ENCODE data around the gene RPL7A. TPM values are rescaled to one million over a fixed set of nuclear protein-coding genes. Genes with fewer than 3 reads are reported as not detected.

The RPL7A gene
- total RNA-seq, 1 experiment from 2014 or later, result 2,895 TPM

GRCh38 chr9:133372144-133372543, 24.1 kb downstream of the RPL7A start:
- H3K23ac ChIP-seq (ENCODE audit: insufficient read length, low read depth, low read length), result no peak overlapping the region
- Mint-ChIP-seq H3K36me3 (ENCODE audit: insufficient read depth in 1 of 3, low read depth in 3 of 3) (peaks cover 19 to 59% (median 42%) of the 10 kb centered on the region in 3 experiments; a peak in 6 of 7 replicates), H3K4me3 (no peak overlapping the region), H3K27ac (no peak overlapping the region), H3K4me1 (peaks cover 11 to 13% of the 10 kb centered on the region in 2 experiments), H3K9me3 (peaks cover under 1% of the 10 kb centered on the region in 2 experiments; a peak in 2 of 5 replicates), H3K27me3 (ENCODE audit: low read depth) (peaks cover 6% of the 10 kb centered on the region)
- no peak overlapping the region for H3T11ph ChIP-seq (ENCODE audit: low read length)
- no peaks in the 10 kb centered on the region for H3K9me3 ChIP-seq (ENCODE audit: control insufficient read depth, low read depth, low read length)
- no peak overlapping the region for H2AFZ ChIP-seq (ENCODE audit: low read length)
- peaks cover 30% of the 10 kb centered on the region for H3K79me1 ChIP-seq (ENCODE audit: insufficient read depth, low read depth, low read length, poor library complexity, severe bottlenecking)
- no peak overlapping the region for H4K8ac ChIP-seq (replicated peaks; ENCODE audit: insufficient read length, low read depth, low read length)
- no peak overlapping the region for H2BK5ac ChIP-seq (ENCODE audit: insufficient read length, low read length)
- no peaks in the 10 kb centered on the region for H3K4me1 ChIP-seq (ENCODE audit: insufficient read depth, low read length)
- no peak overlapping the region for H4K91ac ChIP-seq (ENCODE audit: insufficient read length, low read depth, low read length)
- H3K14ac ChIP-seq (ENCODE audit: insufficient read depth, low read length), result no peak overlapping the region
- WGBS (ENCODE audit: extremely low coverage, insufficient read length, low lambda C conversion rate), result no CpG with 5 or more reads among the region's 7 CpGs
- DNase-seq, result no peak
- H2BK20ac ChIP-seq (ENCODE audit: low read depth, low read length, poor library complexity, severe bottlenecking), result no peak overlapping the region
- H2BK120ac ChIP-seq (ENCODE audit: low read depth, low read length, poor library complexity, severe bottlenecking), result no peak overlapping the region
- TF ChIP-seq CTCF (conservative IDR thresholded peaks at IDR 0.05), result no peak
- no peak overlapping the region for H3K4me2 ChIP-seq (ENCODE audit: insufficient read depth, insufficient read length, low read length)
- H3K27me3 ChIP-seq (ENCODE audit: insufficient read depth, low read length), result no peaks in the 10 kb centered on the region
- H3K27ac ChIP-seq (ENCODE audit: insufficient read length, low read depth, low read length), result no peak overlapping the region
- no peak overlapping the region for H4K5ac ChIP-seq (ENCODE audit: insufficient read length, low read depth, low read length)
- H3K9ac ChIP-seq (ENCODE audit: extremely low read depth, insufficient read length, low read length), result no peak overlapping the region
- H4K20me1 ChIP-seq (ENCODE audit: control insufficient read depth, insufficient read depth, insufficient read length), result no peaks in the 10 kb centered on the region
- H3K23me2 ChIP-seq (ENCODE audit: insufficient read length, low read depth, low read length, poor library complexity, severe bottlenecking), result peaks cover 6% of the 10 kb centered on the region
- no peak overlapping the region for H2BK12ac ChIP-seq (ENCODE audit: insufficient read length, low read depth, low read length)
- no peak overlapping the region for H3K4ac ChIP-seq (ENCODE audit: low read depth, low read length)
- H3K79me2 ChIP-seq (ENCODE audit: insufficient read depth, low read length), result peaks cover 62% of the 10 kb centered on the region; the same call in 1 of the 2 replicates
- no peak overlapping the region for H2AK5ac ChIP-seq (ENCODE audit: insufficient read length, low read length)
- H2BK15ac ChIP-seq (ENCODE audit: low read depth, low read length), result no peak overlapping the region
- H3K56ac ChIP-seq (ENCODE audit: insufficient read length, low read depth, low read length), result no peak overlapping the region
- H3K18ac ChIP-seq (ENCODE audit: insufficient read length, low read depth, low read length), result no peak overlapping the region
